NCI-H460 (cell line): ENCODE data around the gene FUT4. TPM values are rescaled to one million over a fixed set of nuclear protein-coding genes. Genes with fewer than 3 reads are reported as not detected.
"Not testable (repeated sequence)": the region's sequence is repeated elsewhere in the genome, so short reads cannot be mapped to it uniquely, and the experiment has no call there.

Experiments used
- DNase-seq: peaks from one replicate; pipeline ENCODE4 v3.0.0-alpha.2; 2016; ENCODE audit warnings: low read depth; ENCODE audit errors: extremely low read depth
- total RNA-seq: library from RNA; depleted of rRNA; stranded (reverse); fragments of >200 nt; shearing (Covaris generic); gene quantifications from 2 replicates; pipeline ENCODE4 v1.2.3, GENCODE V29; 2014

The FUT4 gene
- total RNA-seq, 1 experiment from 2014 or later, result 3.2 TPM

- no peak for DNase-seq
Observed at GRCh38 chr11:94532211-94532610, 11.5 kb upstream of the FUT4 start.

- DNase-seq, result no peak
Observed at GRCh38 chr11:94533206-94533605, 10.5 kb upstream of the FUT4 start.

GRCh38 chr11:94533696-94534630, 9.8 kb upstream of the FUT4 start:
- no peak for DNase-seq

GRCh38 chr11:94536386-94536785, 7.3 kb upstream of the FUT4 start:
- no peak for DNase-seq

GRCh38 chr11:94537031-94537600, 6.6 kb upstream of the FUT4 start:
- DNase-seq, result no peak

- no peak for DNase-seq
Observed at GRCh38 chr11:94539420-94539819, 4.3 kb upstream of the FUT4 start.

GRCh38 chr11:94544646-94545263, 1.0 kb downstream of the FUT4 start:
- no peak for DNase-seq

GRCh38 chr11:94545264-94546161, 1.8 kb downstream of the FUT4 start:
- DNase-seq, result no peak

GRCh38 chr11:94546162-94546470, 2.4 kb downstream of the FUT4 start:
- DNase-seq, result no peak

- no peak for DNase-seq
Observed at GRCh38 chr11:94546886-94547285, 3.2 kb downstream of the FUT4 start.

- no peak for DNase-seq
Observed at GRCh38 chr11:94549146-94549545, 5.4 kb downstream of the FUT4 start.

GRCh38 chr11:94550513-94550912, 6.8 kb downstream of the FUT4 start:
- no peak for DNase-seq

- DNase-seq, result no peak
Observed at GRCh38 chr11:94553938-94554337, 10.2 kb downstream of the FUT4 start.

- not testable (repeated sequence) for DNase-seq
Observed at GRCh38 chr11:94555752-94556329, 12.1 kb downstream of the FUT4 start.

GRCh38 chr11:94557421-94557820, 13.7 kb downstream of the FUT4 start:
- no peak for DNase-seq

GRCh38 chr11:94557992-94558391, 14.3 kb downstream of the FUT4 start:
- no peak for DNase-seq

- DNase-seq, result no peak
Observed at GRCh38 chr11:94558468-94558867, 14.7 kb downstream of the FUT4 start.

- no peak for DNase-seq
Observed at GRCh38 chr11:94558932-94559331, 15.2 kb downstream of the FUT4 start.

GRCh38 chr11:94559361-94559760, 15.6 kb downstream of the FUT4 start:
- no peak for DNase-seq

- DNase-seq, result no peak
Observed at GRCh38 chr11:94560834-94561233, 17.1 kb downstream of the FUT4 start.
